Smooth muscle cell (in vitro differentiated cells): Measurements from ENCODE around the gene TRAK1. TPM values are rescaled to one million over a fixed set of nuclear protein-coding genes. Genes with fewer than 3 reads are reported as not detected.

Experiments
- DNase-seq: peaks from one replicate; lab custom pipeline; 2025; ENCODE audit not compliant: unreplicated experiment; lab: John Stamatoyannopoulos, UW
- H2AFZ ChIP-seq: fragments of 200-600 bp; sonication (generic); 2 replicates; pipeline ENCODE4 v1.6.0; 2016; ENCODE audit warnings: antibody characterized with exemption, low read depth, mild to moderate bottlenecking
- H3F3A ChIP-seq: fragments of 200-600 bp; sonication (generic); 2 replicates; pipeline ENCODE4 v1.6.0; 2017; ENCODE audit warnings: antibody characterized with exemption, low read depth
- H3K27ac ChIP-seq: fragments of 200-600 bp; sonication (generic); 2 replicates; pipeline ENCODE4 v1.5.1; 2016; ENCODE audit warnings: low read depth, mild to moderate bottlenecking
- H3K27me3 ChIP-seq: fragments of 200-600 bp; sonication (generic); 2 replicates; pipeline ENCODE4 v1.6.1; 2016; ENCODE audit warnings: low read depth, mild to moderate bottlenecking
- H3K36me3 ChIP-seq: fragments of 200-600 bp; sonication (generic); 2 replicates; pipeline ENCODE4 v1.5.1; 2016; ENCODE audit warnings: low read depth
- H3K4me1 ChIP-seq: fragments of 200-600 bp; sonication (generic); 2 replicates; pipeline ENCODE4 v1.5.1; 2016; ENCODE audit warnings: low read depth
- H3K4me2 ChIP-seq: fragments of 200-600 bp; sonication (generic); 2 replicates; pipeline ENCODE4 v1.6.0; 2016; ENCODE audit warnings: mild to moderate bottlenecking
- H3K4me3 ChIP-seq: fragments of 200-600 bp; sonication (generic); 2 replicates; pipeline ENCODE4 v1.5.1; 2016; ENCODE audit warnings: mild to moderate bottlenecking
- H3K79me2 ChIP-seq: fragments of 200-600 bp; sonication (generic); 2 replicates; pipeline ENCODE4 v1.6.0; 2016; ENCODE audit warnings: low read depth, mild to moderate bottlenecking
- H3K9ac ChIP-seq: fragments of 200-600 bp; sonication (generic); 2 replicates; pipeline ENCODE4 v1.6.0; 2016; ENCODE audit warnings: low read depth
- H3K9me3 ChIP-seq: fragments of 200-600 bp; sonication (generic); replicated peaks from 2 replicates; pipeline ENCODE4 v1.5.1; 2016; ENCODE audit warnings: low read depth
- H4K20me1 ChIP-seq: fragments of 200-600 bp; sonication (generic); 2 replicates; pipeline ENCODE4 v1.6.0; 2016; ENCODE audit warnings: low read depth
- CTCF ChIP-seq: fragments of 200-600 bp; sonication (generic); IDR thresholded peaks from 2 replicates; pipeline ENCODE4 v1.5.1; 2017; ENCODE audit warnings: borderline replicate concordance, mild to moderate bottlenecking, antibody characterized with exemption; ENCODE audit not compliant: insufficient read depth, poor library complexity, severe bottlenecking
- WGBS: methylation state at CpG from one replicate; pipeline ENCODE4 v1.1.7; 2016; ENCODE audit warnings: low lambda C conversion rate; 5-methylcytosine and 5-hydroxymethylcytosine counted together
- polyA plus RNA-seq: library from polyadenylated mRNA; unstranded; fragments of >200 nt; fragmentation: Nextera tagmentation; extraction: Ambion mirVana; gene quantifications from 2 replicates; pipeline ENCODE4 v1.2.1, GENCODE V29; 2016
- total RNA-seq: library from RNA; depleted of rRNA; stranded (reverse); fragments of >200 nt; gene quantifications from 2 replicates; pipeline ENCODE4 v1.2.3, GENCODE V29; 2014

Gene TRAK1
- total and polyA plus RNA-seq, 2 experiments from 2014 or later: 8.7 to 16.3 TPM

- Histone ChIP-seq H3K4me3 (no peak overlapping the region), H3F3A (no peaks in the 10 kb centered on the region), H2AFZ (no peak overlapping the region), H3K4me1 (no peaks in the 10 kb centered on the region), H3K79me2 (no peaks in the 10 kb centered on the region), H4K20me1 (peaks cover 4% of the 10 kb centered on the region), H3K27ac (no peak overlapping the region), H3K9ac (no peak overlapping the region), H3K4me2 (peak overlapping the region; percentile 26), H3K36me3 (no peaks in the 10 kb centered on the region), H3K9me3 (no peaks in the 10 kb centered on the region), H3K27me3 (no peaks in the 10 kb centered on the region)
- TF ChIP-seq CTCF: no peak
- 96% methylated on average over 8 of the region's 8 CpGs for WGBS
- no peak for DNase-seq
Observed at GRCh38 chr3:42192334-42193200, 101.4 kb downstream of the TRAK1 start.

GRCh38 chr3:42194943-42195510, 103.9 kb downstream of the TRAK1 start:
- no peaks in the 10 kb centered on the region for H3K27me3 ChIP-seq
- H3F3A ChIP-seq: no peaks in the 10 kb centered on the region
- no peak overlapping the region for H3K4me3 ChIP-seq
- H3K9ac ChIP-seq: no peak overlapping the region
- H3K4me1 ChIP-seq: no peaks in the 10 kb centered on the region
- H3K9me3 ChIP-seq: no peaks in the 10 kb centered on the region
- H3K27ac ChIP-seq: no peak overlapping the region
- no peak for DNase-seq
- peaks cover 4% of the 10 kb centered on the region for H4K20me1 ChIP-seq
- H3K36me3 ChIP-seq: no peaks in the 10 kb centered on the region
- H3K79me2 ChIP-seq: no peaks in the 10 kb centered on the region
- no peak overlapping the region for H3K4me2 ChIP-seq
- WGBS: 92% methylated on average over 7 of the region's 7 CpGs
- H2AFZ ChIP-seq: no peak overlapping the region
- no peak for TF ChIP-seq CTCF

GRCh38 chr3:42195879-42196330, 104.7 kb downstream of the TRAK1 start:
- no peaks in the 10 kb centered on the region for H3K4me1 ChIP-seq
- no peaks in the 10 kb centered on the region for H3K36me3 ChIP-seq
- no peak overlapping the region for H3K9ac ChIP-seq
- H3K9me3 ChIP-seq: no peaks in the 10 kb centered on the region
- no peak overlapping the region for H3K27ac ChIP-seq
- 91% methylated on average over 5 of the region's 5 CpGs for WGBS
- H4K20me1 ChIP-seq: peaks cover 1% of the 10 kb centered on the region
- no peak for TF ChIP-seq CTCF
- H3K27me3 ChIP-seq: no peaks in the 10 kb centered on the region
- no peak overlapping the region for H3K4me2 ChIP-seq
- no peak for DNase-seq
- no peak overlapping the region for H2AFZ ChIP-seq
- no peak overlapping the region for H3K4me3 ChIP-seq
- H3F3A ChIP-seq: no peaks in the 10 kb centered on the region
- no peaks in the 10 kb centered on the region for H3K79me2 ChIP-seq
